OCI-LY1 (cell line): ENCODE measurements around the gene CHCHD6.

ENCODE experiments used
- H2AFZ ChIP-seq: fragments of 200-600 bp; sonication (generic), shearing (Covaris generic); 2 replicates; pipeline ENCODE4 v1.6.0; 2014; ENCODE audit warnings: antibody characterized with exemption, mild to moderate bottlenecking, low read length
- H3F3A ChIP-seq: fragments of 200-600 bp; sonication (generic), shearing (Covaris generic); 2 replicates; pipeline ENCODE4 v1.6.0; 2014; ENCODE audit warnings: mild to moderate bottlenecking, antibody characterized with exemption, low read length, moderate library complexity; ENCODE audit not compliant: insufficient read depth
- H3K27ac ChIP-seq: fragments of 200-600 bp; sonication (generic); 2 replicates; pipeline ENCODE4 v1.5.1; 2014; ENCODE audit warnings: low read length, mixed run types, mild to moderate bottlenecking, low read depth; ENCODE audit not compliant: poor library complexity, severe bottlenecking
- H3K27me3 ChIP-seq: fragments of 200-600 bp; sonication (generic); 2 replicates; pipeline ENCODE4 v1.6.0; 2014; ENCODE audit warnings: antibody characterized with exemption, mild to moderate bottlenecking, low read length, moderate library complexity; ENCODE audit not compliant: insufficient read depth
- H3K36me3 ChIP-seq: fragments of 200-600 bp; sonication (generic); 2 replicates; pipeline ENCODE4 v1.6.1; 2014; ENCODE audit warnings: mild to moderate bottlenecking, antibody characterized with exemption, low read length, moderate library complexity, mixed read lengths; ENCODE audit not compliant: insufficient read depth
- H3K4me1 ChIP-seq: fragments of 200-600 bp; sonication (generic); 2 replicates; pipeline ENCODE4 v1.5.1; 2014; ENCODE audit warnings: mild to moderate bottlenecking, low read length, moderate library complexity; ENCODE audit not compliant: insufficient read depth, severe bottlenecking
- H3K4me2 ChIP-seq: fragments of 200-600 bp; sonication (generic), shearing (Covaris generic); 2 replicates; pipeline ENCODE4 v1.6.1; 2014; ENCODE audit warnings: low read length
- H3K4me3 ChIP-seq: fragments of 200-600 bp; sonication (generic); 2 replicates; pipeline ENCODE4 v1.5.1; 2014; ENCODE audit warnings: low read length, low read depth, mild to moderate bottlenecking, mixed read lengths; ENCODE audit not compliant: poor library complexity, severe bottlenecking
- H3K79me2 ChIP-seq: fragments of 200-600 bp; shearing (Covaris generic); 2 replicates; pipeline ENCODE4 v1.6.1; 2016; ENCODE audit warnings: mixed run types, low read length, mixed read lengths; ENCODE audit not compliant: insufficient read depth
- H3K9ac ChIP-seq: fragments of 200-600 bp; sonication (generic), shearing (Covaris generic); 2 replicates; pipeline ENCODE4 v1.6.1; 2014; ENCODE audit warnings: mild to moderate bottlenecking, low read length, mixed read lengths
- H3K9me2 ChIP-seq: fragments of 200-600 bp; sonication (generic), shearing (Covaris generic); 2 replicates; pipeline ENCODE4 v1.6.1; 2014; ENCODE audit warnings: low read depth, mild to moderate bottlenecking, low read length, mixed read lengths
- H3K9me3 ChIP-seq: fragments of 200-600 bp; shearing (Covaris generic); 2 replicates; pipeline ENCODE4 v1.6.1; 2014; ENCODE audit warnings: low read length, mixed read lengths
- H4K20me1 ChIP-seq: fragments of 200-600 bp; sonication (generic), shearing (Covaris generic); 2 replicates; pipeline ENCODE4 v1.6.0; 2016; ENCODE audit warnings: mild to moderate bottlenecking, low read length; ENCODE audit not compliant: insufficient read depth
- EZH2 ChIP-seq: fragments of 200-600 bp; sonication (generic), shearing (Covaris generic); IDR thresholded peaks from 2 replicates; pipeline ENCODE4 v1.8.0; 2017; ENCODE audit warnings: borderline replicate concordance, mixed run types, mild to moderate bottlenecking, antibody characterized with exemption, low read length, moderate library complexity, mixed read lengths
- TF ChIP-seq, protein P1 (sequence below): fragments of 200-600 bp; sonication (generic), shearing (Covaris generic); IDR thresholded peaks from 2 replicates; pipeline ENCODE4 v1.5.1; 2017; ENCODE audit warnings: mild to moderate bottlenecking, antibody characterized with exemption, low read length, moderate library complexity, mixed read lengths

CHCHD6 gene

DNA sequence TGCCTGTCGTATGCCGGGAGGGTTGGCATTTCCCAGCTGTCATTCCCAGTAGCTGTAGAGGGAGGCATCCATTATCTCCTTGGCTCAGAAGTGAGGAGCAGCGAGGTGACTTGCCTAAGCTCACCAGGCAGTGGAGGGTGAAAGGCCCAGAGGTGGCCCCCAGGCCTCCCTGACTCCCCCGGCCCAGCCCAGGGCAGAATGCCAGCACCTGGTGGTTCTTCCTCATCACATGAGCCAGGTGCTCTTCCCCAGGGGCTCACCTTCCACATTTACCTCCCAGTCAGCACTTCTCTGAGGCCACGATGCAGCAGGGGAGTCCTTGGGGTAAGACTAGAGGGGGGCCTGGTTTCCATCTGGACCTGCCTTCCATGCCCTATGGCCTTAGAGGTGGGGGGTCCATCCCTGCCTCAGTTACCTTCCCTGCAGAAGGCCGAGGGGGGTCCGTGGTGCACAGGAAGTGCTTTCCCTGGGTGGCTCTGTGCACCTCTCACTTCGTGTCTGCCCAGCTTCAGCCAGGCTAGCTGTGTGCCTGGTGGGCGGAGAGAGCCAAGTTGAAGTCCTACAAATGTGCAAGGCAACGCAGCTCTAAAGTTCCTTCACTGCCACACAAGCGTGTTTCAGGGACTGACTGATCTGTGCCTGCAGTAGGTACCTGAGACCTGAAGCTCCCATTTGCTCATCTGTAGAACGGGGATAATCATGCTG lies 208.6 kb downstream of the CHCHD6 start:
- H3F3A ChIP-seq, result no peaks in the 10 kb centered on the region
- no peaks in the 10 kb centered on the region for H3K79me2 ChIP-seq
- no peak overlapping the region for H2AFZ ChIP-seq
- no peaks in the 10 kb centered on the region for H3K36me3 ChIP-seq
- H3K4me1 ChIP-seq, result no peaks in the 10 kb centered on the region
- no peaks in the 10 kb centered on the region for H3K27me3 ChIP-seq
- H3K4me2 ChIP-seq, result no peak overlapping the region
- H3K9me3 ChIP-seq, result no peaks in the 10 kb centered on the region
- H3K9me2 ChIP-seq, result no peaks in the 10 kb centered on the region
- no peaks in the 10 kb centered on the region for H4K20me1 ChIP-seq
- no peak overlapping the region for H3K9ac ChIP-seq
- H3K27ac ChIP-seq, result no peak overlapping the region
- no peak for TF ChIP-seq EZH2
- TF ChIP-seq, protein P1, sequence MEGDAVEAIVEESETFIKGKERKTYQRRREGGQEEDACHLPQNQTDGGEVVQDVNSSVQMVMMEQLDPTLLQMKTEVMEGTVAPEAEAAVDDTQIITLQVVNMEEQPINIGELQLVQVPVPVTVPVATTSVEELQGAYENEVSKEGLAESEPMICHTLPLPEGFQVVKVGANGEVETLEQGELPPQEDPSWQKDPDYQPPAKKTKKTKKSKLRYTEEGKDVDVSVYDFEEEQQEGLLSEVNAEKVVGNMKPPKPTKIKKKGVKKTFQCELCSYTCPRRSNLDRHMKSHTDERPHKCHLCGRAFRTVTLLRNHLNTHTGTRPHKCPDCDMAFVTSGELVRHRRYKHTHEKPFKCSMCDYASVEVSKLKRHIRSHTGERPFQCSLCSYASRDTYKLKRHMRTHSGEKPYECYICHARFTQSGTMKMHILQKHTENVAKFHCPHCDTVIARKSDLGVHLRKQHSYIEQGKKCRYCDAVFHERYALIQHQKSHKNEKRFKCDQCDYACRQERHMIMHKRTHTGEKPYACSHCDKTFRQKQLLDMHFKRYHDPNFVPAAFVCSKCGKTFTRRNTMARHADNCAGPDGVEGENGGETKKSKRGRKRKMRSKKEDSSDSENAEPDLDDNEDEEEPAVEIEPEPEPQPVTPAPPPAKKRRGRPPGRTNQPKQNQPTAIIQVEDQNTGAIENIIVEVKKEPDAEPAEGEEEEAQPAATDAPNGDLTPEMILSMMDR, result no peak
- no peak overlapping the region for H3K4me3 ChIP-seq

DNA sequence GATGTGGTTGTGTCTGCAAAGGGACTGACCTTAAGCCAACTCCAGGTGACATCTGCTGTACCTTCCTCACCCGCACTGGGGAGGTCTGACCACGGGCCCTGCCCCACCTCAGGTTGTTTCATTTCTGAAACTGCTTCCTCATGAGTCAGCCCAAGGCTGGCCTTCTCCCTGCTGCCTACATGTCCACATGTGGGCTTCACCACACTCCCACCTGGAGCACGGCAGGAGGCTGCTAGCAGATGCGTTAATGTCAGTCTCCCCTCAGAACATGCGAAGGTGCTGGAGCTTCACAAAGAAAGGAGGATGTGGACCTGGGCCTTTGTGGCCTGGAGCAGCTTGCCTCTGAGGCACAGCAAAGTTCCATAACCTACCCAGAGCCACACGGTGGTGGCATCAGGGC lies 209.5 kb downstream of the CHCHD6 start:
- H3K4me1 ChIP-seq, result no peaks in the 10 kb centered on the region
- no peaks in the 10 kb centered on the region for H4K20me1 ChIP-seq
- no peaks in the 10 kb centered on the region for H3K9me3 ChIP-seq
- no peaks in the 10 kb centered on the region for H3F3A ChIP-seq
- no peaks in the 10 kb centered on the region for H3K27me3 ChIP-seq
- TF ChIP-seq, protein P1, result no peak
- no peak for TF ChIP-seq EZH2
- H3K4me2 ChIP-seq, result no peak overlapping the region
- H3K4me3 ChIP-seq, result no peak overlapping the region
- H3K9me2 ChIP-seq, result no peaks in the 10 kb centered on the region
- no peaks in the 10 kb centered on the region for H3K36me3 ChIP-seq
- no peaks in the 10 kb centered on the region for H3K79me2 ChIP-seq
- H2AFZ ChIP-seq, result no peak overlapping the region
- H3K9ac ChIP-seq, result no peak overlapping the region
- no peak overlapping the region for H3K27ac ChIP-seq

DNA sequence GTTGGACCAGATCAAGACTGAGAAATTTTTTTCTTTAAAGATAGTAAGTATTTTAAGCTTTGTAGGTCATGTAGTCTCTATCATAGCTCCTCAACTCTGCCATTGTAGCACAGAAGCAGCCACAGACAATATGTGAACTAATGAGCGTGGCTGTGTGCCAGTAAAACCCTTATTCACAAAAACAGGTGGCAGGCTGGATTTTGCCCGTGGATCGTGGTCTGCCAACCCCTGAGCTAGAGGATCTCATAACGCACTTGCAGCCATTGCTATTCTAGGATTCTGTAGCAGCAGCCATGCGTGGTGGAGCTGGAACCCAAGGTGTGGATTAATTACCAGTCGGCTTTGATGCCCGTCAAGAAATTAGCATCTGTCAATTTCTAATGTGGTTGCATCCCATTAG lies 210.2 kb downstream of the CHCHD6 start:
- H3K9me2 ChIP-seq, result no peaks in the 10 kb centered on the region
- H3K9ac ChIP-seq, result no peak overlapping the region
- no peak overlapping the region for H3K4me3 ChIP-seq
- no peak overlapping the region for H3K27ac ChIP-seq
- no peaks in the 10 kb centered on the region for H3K36me3 ChIP-seq
- TF ChIP-seq EZH2, result no peak
- TF ChIP-seq, protein P1, result no peak
- no peaks in the 10 kb centered on the region for H3F3A ChIP-seq
- H3K79me2 ChIP-seq, result no peaks in the 10 kb centered on the region
- no peaks in the 10 kb centered on the region for H4K20me1 ChIP-seq
- H3K4me2 ChIP-seq, result no peak overlapping the region
- no peaks in the 10 kb centered on the region for H3K9me3 ChIP-seq
- no peaks in the 10 kb centered on the region for H3K4me1 ChIP-seq
- no peak overlapping the region for H2AFZ ChIP-seq
- H3K27me3 ChIP-seq, result no peaks in the 10 kb centered on the region
